NCI-H446 treated with DMSO at 0.1 percent for 48 hours (cell line): Measurements from ENCODE around the gene PLCB2.

Experiments
- DNase-seq: peaks from one replicate; lab custom pipeline; 2025; lab: John Stamatoyannopoulos, UW

The PLCB2 gene

GRCh38 chr15:40340038-40340739 lies 32.5 kb upstream of the PLCB2 start:
- peak; percentile 25 for DNase-seq

DNA sequence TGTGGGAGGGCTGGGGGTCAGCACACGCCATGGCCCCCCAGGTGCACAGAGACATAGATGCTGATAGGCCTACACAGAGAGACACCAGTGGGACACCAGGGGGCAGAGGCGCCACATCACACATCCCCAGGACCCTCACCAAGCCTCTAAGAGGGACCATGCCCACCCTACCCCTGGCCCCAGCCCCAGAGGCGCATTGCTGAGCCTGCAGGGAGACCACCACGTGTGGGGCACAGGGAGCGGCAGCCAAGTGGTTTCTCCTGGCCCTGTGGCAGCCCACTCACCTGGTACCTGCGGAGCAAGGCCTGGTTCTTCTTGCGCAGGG lies 31.8 kb upstream of the PLCB2 start:
- no peak for DNase-seq

DNA sequence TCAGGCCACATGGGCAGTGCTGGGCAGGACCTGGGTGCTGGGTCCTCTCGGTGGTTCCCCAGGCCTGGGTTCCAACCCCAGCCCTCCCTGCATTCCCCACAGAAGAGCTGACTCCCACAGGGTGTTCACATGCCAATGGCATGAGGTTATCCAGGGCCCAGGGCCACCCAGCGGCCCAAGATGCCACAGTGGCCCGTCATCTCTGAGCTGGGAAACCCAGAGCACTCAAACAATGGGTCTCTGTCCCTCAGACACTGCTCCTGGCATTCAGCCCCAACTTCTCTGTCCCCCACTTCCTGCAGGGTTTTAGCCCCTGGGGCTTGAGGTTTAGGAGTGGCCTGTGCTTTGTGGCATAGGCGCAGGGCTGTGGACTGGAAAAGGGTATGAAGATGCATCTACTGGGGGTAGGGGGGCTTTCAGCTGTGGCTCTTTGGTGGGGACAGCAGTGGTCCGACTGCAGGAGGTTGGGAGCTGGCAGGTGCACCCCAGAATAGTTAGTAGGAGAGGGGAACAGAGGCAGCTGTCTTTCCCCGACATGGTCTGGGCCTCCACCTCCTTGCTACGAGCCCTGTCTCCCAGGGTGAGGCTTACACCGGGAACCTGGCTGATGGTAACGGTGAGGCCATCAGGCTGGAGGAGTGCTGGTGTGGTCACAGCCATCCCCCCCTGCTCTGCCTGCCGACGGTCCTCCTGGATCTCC lies 31.3 kb upstream of the PLCB2 start:
- no peak for DNase-seq

GRCh38 chr15:40338041-40338657 lies 30.4 kb upstream of the PLCB2 start:
- DNase-seq: no peak

DNA sequence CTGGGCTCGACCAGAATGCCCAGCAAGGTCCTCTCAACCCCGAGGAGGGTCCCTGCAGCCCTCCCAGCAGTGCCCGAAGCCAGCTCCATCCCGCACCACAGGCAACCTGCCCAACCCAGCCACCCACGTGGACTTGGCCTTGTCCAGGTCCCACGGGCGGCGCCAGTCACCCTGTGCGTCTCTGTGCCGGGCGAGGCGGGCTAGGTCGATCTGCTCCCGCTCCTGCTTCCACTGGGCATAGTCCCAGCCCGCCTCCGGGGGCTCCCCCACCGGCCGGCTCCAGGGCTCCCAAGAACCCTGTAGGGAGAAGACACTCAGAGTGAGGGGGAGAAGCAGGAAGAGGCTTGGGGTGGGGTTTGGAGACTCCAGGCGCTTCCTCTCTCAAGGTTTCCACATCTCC lies 29.9 kb upstream of the PLCB2 start:
- DNase-seq: no peak

DNA sequence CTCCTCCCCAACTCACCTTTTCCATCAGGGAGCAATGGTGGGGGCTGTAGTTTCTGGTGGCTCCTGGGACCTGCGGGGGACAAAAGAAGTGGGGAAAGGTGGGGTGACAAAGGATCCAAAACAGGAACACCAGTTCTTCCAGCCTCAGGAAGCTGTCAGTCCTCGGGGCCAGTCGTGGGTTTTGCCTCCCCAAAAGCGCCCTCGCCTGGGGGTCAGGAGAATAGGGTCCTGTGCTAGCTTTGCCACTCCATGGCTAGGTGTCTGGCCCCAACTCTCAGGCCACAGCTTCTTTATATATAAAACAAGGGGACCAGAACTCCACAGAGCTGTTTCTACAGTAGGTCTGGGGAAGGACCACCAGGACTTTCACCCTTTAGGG lies 29.0 kb upstream of the PLCB2 start:
- no peak for DNase-seq

DNA sequence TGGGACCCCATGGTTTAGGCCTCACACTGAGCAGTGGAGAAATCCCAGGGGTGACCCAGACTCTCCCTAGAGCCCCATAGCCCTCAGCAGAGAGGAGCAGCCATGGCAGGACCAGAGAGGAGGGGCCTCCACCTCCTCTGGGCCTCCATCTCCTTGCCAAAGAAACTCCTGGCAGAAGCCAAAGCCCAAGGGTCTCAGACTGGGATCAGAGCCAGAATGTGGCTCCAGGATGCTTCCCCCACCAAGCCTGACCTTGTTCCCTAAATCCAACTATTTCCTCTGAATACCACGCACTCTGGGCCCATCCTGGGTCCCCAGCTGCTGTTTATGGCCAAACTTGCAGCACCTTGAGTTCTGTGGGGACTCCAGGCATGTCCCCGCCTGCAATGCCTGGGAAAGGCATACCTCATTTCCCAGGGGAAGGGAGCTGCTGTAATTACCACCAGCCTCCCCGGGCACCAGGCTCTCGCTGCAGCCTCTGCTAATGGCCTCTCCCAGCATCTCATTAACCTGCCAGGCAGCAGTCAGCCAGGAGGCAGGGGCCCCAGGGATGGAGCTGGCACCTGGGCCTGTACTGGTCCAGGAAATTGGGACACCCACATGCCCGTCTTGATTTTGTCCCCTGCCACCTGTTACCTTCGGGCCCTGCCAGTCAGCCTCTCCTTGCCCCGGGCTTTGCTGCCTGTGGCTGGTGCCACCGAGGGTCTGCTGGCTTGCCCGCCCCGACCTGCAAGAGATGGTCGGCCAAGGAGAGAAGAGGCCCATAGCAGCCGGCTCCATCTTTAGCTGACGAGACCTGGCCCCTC lies 28.4 kb upstream of the PLCB2 start:
- DNase-seq: peak; percentile 59

- no peak for DNase-seq
These were observed 27.4 kb upstream of the PLCB2 start for GRCh38 chr15:40334941-40335795.

DNA sequence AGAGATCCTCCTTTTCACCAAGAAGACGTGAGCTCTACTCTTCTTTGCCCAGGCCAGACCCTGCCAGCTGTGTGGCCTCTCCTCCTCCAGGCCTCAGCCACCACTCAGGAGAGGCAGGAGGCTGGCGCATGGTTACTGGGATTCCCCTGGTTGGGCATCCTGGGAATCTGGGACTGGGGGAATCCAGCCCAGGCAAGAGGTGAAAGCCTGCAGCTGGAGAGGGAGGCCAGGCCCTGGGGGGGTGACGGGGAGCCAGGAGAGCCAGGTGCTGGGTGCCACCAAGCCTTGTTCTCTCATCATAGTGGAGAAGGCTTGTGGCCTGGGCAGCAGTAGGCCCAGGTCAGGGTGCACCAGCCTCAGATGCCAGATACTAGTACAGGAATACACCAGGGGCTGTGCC lies 26.8 kb upstream of the PLCB2 start:
- no peak for DNase-seq

DNA sequence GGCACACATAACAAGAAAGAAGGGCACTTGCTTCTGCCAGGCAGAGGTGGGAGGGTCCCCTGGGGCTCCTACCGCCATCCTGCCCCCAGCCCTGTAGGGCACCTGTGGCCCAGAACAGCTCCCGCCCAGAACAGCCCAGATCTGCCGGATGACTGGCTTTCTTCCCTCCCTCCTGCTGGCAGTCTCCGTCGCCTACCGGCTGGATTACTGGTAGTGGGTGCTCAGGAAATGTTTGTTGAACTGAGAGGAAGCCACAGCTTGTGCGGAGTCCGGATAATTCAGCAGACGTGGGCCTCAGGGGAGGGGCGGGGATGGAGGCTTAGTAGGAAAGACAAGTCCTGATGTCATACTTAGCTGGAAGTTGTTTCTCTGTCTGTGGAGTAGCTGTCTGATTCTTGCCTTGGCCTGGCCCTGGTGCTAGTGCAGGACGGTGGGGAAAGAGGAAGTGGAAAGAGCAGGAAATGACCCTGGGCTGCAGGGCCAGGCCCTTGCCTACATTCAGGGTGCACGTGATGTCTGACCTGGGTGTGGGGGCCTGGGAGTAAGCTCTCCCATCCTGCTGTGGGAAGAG lies 26.3 kb upstream of the PLCB2 start:
- DNase-seq: no peak

DNA sequence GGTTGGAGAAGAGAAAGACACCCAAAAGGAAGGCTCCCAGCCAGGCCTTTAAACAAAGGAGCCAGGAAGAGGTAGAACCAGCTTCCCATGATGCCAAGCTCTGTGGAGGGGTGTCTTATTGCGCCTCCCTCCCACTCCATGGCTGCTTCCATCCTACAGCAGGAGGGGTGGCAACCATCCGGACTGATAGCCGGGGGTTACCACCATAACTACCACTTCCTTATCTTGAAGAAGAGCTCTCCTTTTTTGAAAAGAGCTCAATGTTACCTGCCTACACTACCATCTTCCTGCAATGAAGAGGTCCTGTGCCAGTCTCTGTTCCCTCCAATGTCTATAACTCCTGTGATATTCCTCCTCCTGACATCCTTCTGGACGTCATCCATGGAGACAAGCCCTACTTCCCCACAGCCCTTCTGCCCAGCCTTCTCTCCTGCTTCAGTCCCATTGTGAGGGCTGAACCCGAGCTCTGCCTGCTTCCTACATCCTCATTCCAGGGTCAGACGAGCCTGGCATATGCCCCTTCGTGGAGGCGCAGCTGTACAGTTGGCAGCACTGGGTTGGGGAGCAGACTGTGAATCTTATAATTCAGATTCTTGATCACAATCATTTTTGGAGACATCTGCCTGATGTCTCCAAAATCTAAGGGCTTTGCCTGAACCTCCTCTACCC lies 24.5 kb upstream of the PLCB2 start:
- no peak for DNase-seq

GRCh38 chr15:40331637-40332036 lies 23.9 kb upstream of the PLCB2 start:
- no peak for DNase-seq

DNA sequence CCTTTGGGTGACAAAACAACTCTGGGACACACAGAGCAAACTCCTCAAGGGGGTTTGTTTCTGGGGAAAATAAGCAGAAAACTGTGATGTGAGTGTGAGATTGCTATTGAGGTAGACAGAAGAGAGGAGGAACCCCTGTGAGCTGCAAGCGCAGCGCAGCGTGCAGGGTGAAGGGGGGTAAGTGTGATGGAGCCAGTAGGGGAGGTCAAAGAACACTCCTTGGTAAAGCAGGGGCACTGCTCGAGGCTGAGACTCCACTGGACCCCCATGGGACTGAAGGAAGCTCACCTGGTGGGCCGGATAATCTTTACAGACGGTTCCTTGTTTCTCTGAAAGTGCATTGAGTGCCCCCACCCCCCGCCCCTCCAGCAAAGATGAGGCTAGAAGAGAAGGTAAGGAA lies 23.3 kb upstream of the PLCB2 start:
- no peak for DNase-seq

DNA sequence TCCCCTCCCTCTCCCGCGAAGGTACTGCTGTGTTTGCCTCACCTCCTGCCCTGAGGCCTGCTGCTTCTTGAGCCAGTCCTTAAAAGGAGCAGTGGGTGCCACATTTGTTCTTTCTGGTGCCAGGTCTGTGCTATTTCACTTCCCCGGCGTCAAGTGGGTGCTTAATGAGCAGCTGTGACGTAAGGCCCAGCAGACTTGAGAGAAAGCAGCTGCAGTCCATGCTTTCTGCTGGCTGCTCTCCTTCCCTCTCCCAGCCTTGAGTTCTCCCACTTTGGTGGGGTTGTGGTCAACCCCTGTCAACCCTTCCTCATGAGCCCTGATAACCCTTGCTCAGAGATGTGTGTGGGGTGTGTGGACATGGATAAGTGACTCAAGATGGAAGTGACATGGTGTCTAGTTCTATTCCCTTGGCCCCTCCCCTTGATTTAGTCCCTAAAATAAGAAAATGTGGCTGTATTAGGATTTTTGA lies 22.7 kb upstream of the PLCB2 start:
- DNase-seq: no peak

DNA sequence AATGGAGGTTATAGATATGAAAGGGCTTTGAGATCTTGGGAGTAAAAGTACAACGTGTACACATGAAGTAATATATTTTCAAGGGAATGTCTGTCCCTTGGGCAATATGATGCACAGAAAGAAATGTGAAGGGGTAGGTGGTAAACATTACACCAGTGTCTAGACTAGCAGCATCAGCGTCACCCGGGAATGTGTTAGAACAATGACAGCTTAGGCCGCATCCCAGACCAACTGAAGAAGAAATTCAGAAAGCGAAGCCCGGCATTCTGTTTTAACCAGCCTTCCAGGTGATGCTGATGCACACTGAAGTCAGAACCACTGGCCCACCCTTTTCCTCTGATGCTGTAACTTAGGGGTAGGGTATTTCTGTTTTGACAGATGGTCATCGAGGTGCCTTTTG lies 22.1 kb upstream of the PLCB2 start:
- DNase-seq: no peak

DNA sequence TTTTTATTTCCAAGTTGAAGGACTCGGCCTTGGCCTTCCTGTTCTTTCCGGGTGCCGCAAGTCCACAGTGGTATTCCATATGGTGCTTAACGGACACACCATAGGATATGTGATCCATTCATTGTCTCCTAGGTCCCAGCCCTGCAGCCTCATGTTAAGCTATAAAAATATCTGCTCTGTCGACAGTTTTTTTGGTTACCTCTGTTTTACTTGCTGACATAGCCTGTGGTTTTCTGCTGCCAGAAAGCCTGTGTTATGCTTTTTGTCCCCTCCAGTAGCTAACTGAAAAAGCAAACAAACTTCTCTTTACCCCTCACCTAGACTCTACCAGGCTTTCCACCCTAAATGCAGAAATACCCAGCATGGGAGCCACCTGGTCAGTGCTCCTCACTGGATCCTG lies 21.0 kb upstream of the PLCB2 start:
- no peak for DNase-seq

- DNase-seq: no peak
These were observed 20.4 kb upstream of the PLCB2 start for GRCh38 chr15:40328176-40328575.

GRCh38 chr15:40327457-40327856 lies 19.7 kb upstream of the PLCB2 start:
- no peak for DNase-seq

GRCh38 chr15:40325700-40326099 lies 18.0 kb upstream of the PLCB2 start:
- no peak for DNase-seq

GRCh38 chr15:40325188-40325587 lies 17.5 kb upstream of the PLCB2 start:
- no peak for DNase-seq
